PFSK-1 (cell line): ENCODE measurements around the gene AUH.

Experiments
- FOXP2 ChIP-seq: optimal IDR thresholded peaks from 2 replicates; pipeline ENCODE3; 2011; ENCODE audit warnings: borderline replicate concordance, control low read depth, inconsistent platforms; ENCODE audit not compliant: insufficient read depth; ENCODE audit errors: extremely low read length, extremely low read depth
- POLR2AphosphoS5 ChIP-seq: IDR thresholded peaks from 2 replicates; pipeline ENCODE4 v1.6.1; 2012; ENCODE audit warnings: low read depth, mild to moderate bottlenecking, control low read depth, low read length, moderate library complexity
- REST ChIP-seq, 2 experiments: IDR thresholded peaks; 2 replicates each; pipeline versions ENCODE4 v1.6.1 to v1.8.0; 2011 to 2012; ENCODE audit warnings: low read depth in 2 of 2, low read length in 2 of 2, control low read depth in 1 of 2, inconsistent platforms in 1 of 2, mild to moderate bottlenecking in 1 of 2, moderate library complexity in 1 of 2; ENCODE audit not compliant: insufficient read depth in 1 of 2
- TAF1 ChIP-seq: IDR thresholded peaks from 2 replicates; pipeline ENCODE4 v1.6.1; 2012; ENCODE audit warnings: low read length, control low read depth, borderline replicate concordance; ENCODE audit not compliant: insufficient read depth

- no peak for TF ChIP-seq TAF1
- TF ChIP-seq POLR2AphosphoS5: no peak
- TF ChIP-seq REST (IDR thresholded peaks at IDR 0.05; ENCODE audit: insufficient read depth in 1 of 2, low read depth in 2 of 2, low read length in 2 of 2): no peak
- no peak for TF ChIP-seq FOXP2
These were observed 23.2 kb upstream of the AUH start for GRCh38 chr9:91384954-91385353.
